HG02610 (cell line): ENCODE data around the gene SORCS2.

Experiments used
- ATAC-seq: cut with Tn5 transposase; IDR thresholded peaks from one replicate; pipeline ENCODE4 v1.9.1; 2021; ENCODE audit warnings: mild to moderate bottlenecking, moderate library complexity; ENCODE audit not compliant: unreplicated experiment

Gene SORCS2

DNA sequence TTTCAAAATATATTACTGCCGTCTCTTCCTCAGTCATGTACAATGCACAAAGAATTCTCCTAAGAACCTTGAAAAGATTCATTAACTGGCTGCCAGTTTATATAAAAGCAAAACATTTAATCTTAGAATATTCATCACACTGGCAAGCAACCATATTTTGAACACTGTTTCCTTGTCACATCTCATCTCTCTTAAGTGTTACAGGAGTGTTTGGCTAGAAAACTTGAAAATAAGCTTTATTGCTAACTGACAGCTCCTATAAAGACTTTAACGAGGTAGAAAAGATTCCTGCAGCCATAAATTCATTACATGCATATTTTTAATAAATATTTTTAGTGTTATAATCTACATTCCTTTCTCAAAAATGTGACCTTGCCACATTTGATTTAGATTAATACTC lies 597.7 kb downstream of the SORCS2 start:
- no peak for ATAC-seq

DNA sequence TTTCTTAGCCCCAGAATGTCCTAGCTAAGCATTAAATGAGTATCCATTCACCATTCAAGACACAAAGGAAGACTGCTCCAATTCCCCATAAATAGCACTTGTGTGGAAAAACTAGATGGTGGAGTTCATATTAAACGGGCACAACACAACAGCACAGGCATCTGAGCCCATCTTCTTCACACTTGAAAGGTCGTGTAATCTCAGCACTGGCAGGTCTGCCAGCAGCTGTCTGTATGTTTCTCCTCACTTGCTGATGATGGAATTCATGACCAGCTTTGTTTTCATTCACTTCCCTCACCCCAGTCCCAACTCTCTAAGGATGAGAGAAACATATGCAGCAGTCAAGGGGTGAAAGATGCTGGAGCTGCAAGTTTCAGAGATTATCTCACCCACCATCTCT lies 598.7 kb downstream of the SORCS2 start:
- ATAC-seq = no peak
